Measurements from ENCODE around the gene PPIP5K2.

- TF ChIP-seq CTCF (conservative IDR thresholded peaks at IDR 0.05) (no peak), ZFX (IDR thresholded peaks at IDR 0.05) (no peak)
Observed at GRCh38 chr5:103090791-103091190, 29.3 kb upstream of the PPIP5K2 start.

Data from C4-2B (cell line).